ENCODE data around the gene BMPR1B. TPM values are rescaled to one million over a fixed set of nuclear protein-coding genes. Genes with fewer than 3 reads are reported as not detected.

The BMPR1B gene
- total and polyA plus RNA-seq, 9 of the 15 experiments (the other 6 are each of a cell fraction or from before 2014, with no cell fraction given) = 0.01 TPM; not detected in 8

- TF ChIP-seq ZBTB49 (CRISPR knock-in tag; IDR thresholded peaks at IDR 0.05; ENCODE audit: borderline replicate concordance) = no peak
- TF ChIP-seq TGIF2 (CRISPR knock-in tag; IDR thresholded peaks at IDR 0.05) = no peak
- no peak for TF ChIP-seq TCF7L2 (IDR thresholded peaks at IDR 0.05; ENCODE audit: low read depth, low read length)
- no peak for TF ChIP-seq KDM2B (CRISPR knock-in tag; IDR thresholded peaks at IDR 0.05)
These were observed 56.5 kb downstream of the BMPR1B start (continued) for GRCh38 chr4:94814237-94814636.

GRCh38 chr4:94819371-94820168 is 61.8 kb downstream of the BMPR1B start:
- ChIA-PET POLR2A (interaction anchor here (0.7 kb wide), 1 partner anchor 14 kb away, joined by 3 read pairs; no protein-coding TSS in a partner anchor), CTCF (ENCODE audit: low intra/inter-chr PET ratio) (no interaction called here)
- DNase-seq (ENCODE audit: extremely low read depth in 1 of 4, low spot score in 3 of 4) = no peak
- no peaks in the 10 kb centered on the region for H3K9me3 ChIP-seq (replicated peaks; ENCODE audit: control insufficient read depth, insufficient read depth, low read depth, low read length)
- in situ Hi-C loops (cut with MboI) = no loop called here
- H3K79me2 ChIP-seq (ENCODE audit: control insufficient read depth, insufficient read depth, low read length) = no peaks in the 10 kb centered on the region
- H3K4me1 ChIP-seq (replicated peaks in 1 of 2; ENCODE audit: control insufficient read depth in 2 of 2, insufficient read depth in 2 of 2, low read length in 2 of 2) = no peaks in the 10 kb centered on the region
- H3K4me3 ChIP-seq = no peak overlapping the region
- H3K27ac ChIP-seq (ENCODE audit: extremely low read depth, low read depth, low read length) = no peak overlapping the region
- no peak for FAIRE-seq
- no peak overlapping the region for H3K4me2 ChIP-seq (ENCODE audit: insufficient read depth, low read length)
- no peak overlapping the region for H2AFZ ChIP-seq (ENCODE audit: low read depth, low read length)
- no TSS peak for BruUV-seq (replicated peaks)
- no peak for ATAC-seq
- H3K9ac ChIP-seq (ENCODE audit: insufficient read depth in 1 of 2, low read depth in 2 of 2, low read length in 2 of 2) = no peak overlapping the region
- H4K20me1 ChIP-seq (replicated peaks; ENCODE audit: control insufficient read depth, insufficient read depth, low read length) = no peaks in the 10 kb centered on the region
- no peaks in the 10 kb centered on the region for H3K27me3 ChIP-seq (ENCODE audit: control insufficient read depth in 2 of 2, insufficient read depth in 2 of 2, low read length in 2 of 2)
- WGBS (ENCODE audit: insufficient coverage, low coverage, missing lambda C conversion rate) = 3% methylated on average over 4 of the region's 4 CpGs
- H3K36me3 ChIP-seq (ENCODE audit: control insufficient read depth, insufficient read depth, low read length) = no peaks in the 10 kb centered on the region
- intact Hi-C loops (cut with micrococcal nuclease) = no loop called here
- H3K9me1 ChIP-seq (ENCODE audit: control insufficient read depth, insufficient read depth, low read length) = no peaks in the 10 kb centered on the region
- TF ChIP-seq POLR2AphosphoS5 (IDR thresholded peaks at IDR 0.05; ENCODE audit: control insufficient read depth, insufficient read depth, low read depth, low read length) (no peak), ZBED1 (IDR thresholded peaks at IDR 0.05) (no peak), PML (IDR thresholded peaks at IDR 0.05; ENCODE audit: low read length) (no peak), ZNF449 (CRISPR knock-in tag; IDR thresholded peaks at IDR 0.05) (no peak), FIP1L1 (IDR thresholded peaks at IDR 0.05; ENCODE audit: low read depth, low read length, poor library complexity, severe bottlenecking) (no peak), USF2 (CRISPR knock-in tag; IDR thresholded peaks at IDR 0.05) (no peak), ZFP36 (IDR thresholded peaks at IDR 0.05; ENCODE audit: low read depth, low read length, partially characterized antibody) (no peak), ZNF584 (CRISPR knock-in tag; IDR thresholded peaks at IDR 0.05; ENCODE audit: low read depth) (no peak), MNT (conservative IDR thresholded peaks at IDR 0.05) (no peak), MEF2D (tag; conservative IDR thresholded peaks at IDR 0.05; ENCODE audit: low read depth) (no peak)
